Measurements from ENCODE around the gene GAB2.

GAB2 gene

DNA sequence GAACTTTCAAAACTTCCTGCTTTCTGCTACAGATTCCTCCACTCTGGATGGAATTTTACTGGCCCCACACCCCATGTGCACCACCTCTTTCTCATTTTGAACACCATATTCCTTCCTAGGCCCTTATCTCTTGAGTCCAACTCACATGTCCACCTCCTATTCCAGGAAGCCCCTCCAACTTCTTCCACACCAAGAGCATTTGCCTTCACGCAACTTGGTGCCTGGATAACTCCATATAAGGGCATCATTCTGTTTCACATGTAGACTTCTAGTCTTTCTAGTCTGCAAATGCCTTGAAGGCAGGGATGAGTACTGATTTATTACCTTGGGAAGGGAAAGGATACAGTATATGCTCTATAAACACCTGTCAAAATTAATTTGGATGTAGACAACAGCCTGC lies 17.5 kb downstream of the GAB2 start:
- no peaks in the 10 kb centered on the region for H3K36me3 ChIP-seq (ENCODE audit: control insufficient read depth in 2 of 2, insufficient read depth in 2 of 2, low read length in 2 of 2)
- H3K27ac ChIP-seq (ENCODE audit: low read length), result no peak overlapping the region
- no peak overlapping the region for H3K4me3 ChIP-seq (ENCODE audit: low read length in 2 of 2)
- H3K4me1 ChIP-seq (ENCODE audit: control insufficient read depth, insufficient read depth, low read length), result no peaks in the 10 kb centered on the region
- no peaks in the 10 kb centered on the region for H3K27me3 ChIP-seq (ENCODE audit: control insufficient read depth in 1 of 2, insufficient read depth in 2 of 2, low read length in 2 of 2)
- H3K9me3 ChIP-seq (ENCODE audit: control insufficient read depth in 2 of 2, low read length in 2 of 2), result no peaks in the 10 kb centered on the region
- H3K9ac ChIP-seq (ENCODE audit: low read length in 2 of 2), result no peak overlapping the region

DNA sequence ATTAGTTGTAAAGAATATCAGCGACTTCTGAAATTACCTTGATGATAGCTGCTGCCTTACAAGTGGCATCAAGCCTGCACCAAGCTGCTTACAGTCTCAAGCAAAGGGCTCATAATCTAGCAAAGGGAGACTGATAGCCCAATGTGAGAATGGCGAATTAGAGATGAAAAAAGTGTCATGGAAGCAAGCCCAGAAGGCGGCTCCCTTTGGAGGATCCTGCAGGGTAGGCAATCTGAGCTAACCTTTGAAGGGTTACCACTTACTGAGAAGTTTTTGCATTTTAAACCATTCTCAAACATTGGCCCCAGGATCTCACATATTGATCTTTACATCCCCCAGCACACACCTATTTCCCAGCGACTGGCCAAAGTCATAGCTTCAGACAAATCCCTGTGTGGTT lies 18.5 kb downstream of the GAB2 start:
- H3K27me3 ChIP-seq (ENCODE audit: control insufficient read depth in 1 of 2, insufficient read depth in 2 of 2, low read length in 2 of 2), result no peaks in the 10 kb centered on the region
- no peak overlapping the region for H3K4me3 ChIP-seq (ENCODE audit: low read length in 2 of 2)
- no peak overlapping the region for H3K27ac ChIP-seq (ENCODE audit: low read length)
- H3K4me1 ChIP-seq (ENCODE audit: control insufficient read depth, insufficient read depth, low read length), result no peaks in the 10 kb centered on the region
- H3K9ac ChIP-seq (ENCODE audit: low read length in 2 of 2), result no peak overlapping the region
- no peaks in the 10 kb centered on the region for H3K9me3 ChIP-seq (ENCODE audit: control insufficient read depth in 2 of 2, low read length in 2 of 2)
- H3K36me3 ChIP-seq (ENCODE audit: control insufficient read depth in 2 of 2, insufficient read depth in 2 of 2, low read length in 2 of 2), result no peaks in the 10 kb centered on the region

DNA sequence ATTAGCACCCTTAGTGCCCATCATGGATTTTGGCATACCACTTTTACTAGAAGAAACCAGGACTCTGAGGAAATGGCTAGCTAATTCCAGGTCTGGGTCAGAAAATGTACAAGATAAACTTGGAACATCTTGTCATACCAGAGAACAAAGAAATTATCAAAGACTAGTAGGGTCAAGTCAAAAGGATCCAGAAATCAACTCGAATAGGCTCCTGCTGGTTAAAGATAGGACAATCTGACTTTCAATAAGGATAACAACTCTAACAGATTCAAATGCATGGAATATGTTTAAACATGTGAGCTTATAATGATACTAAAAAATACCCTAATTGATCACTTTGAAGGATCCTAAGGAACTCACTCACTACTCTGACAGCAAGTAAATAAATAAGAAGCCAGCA lies 18.9 kb downstream of the GAB2 start:
- H3K9ac ChIP-seq (ENCODE audit: low read length in 2 of 2), result no peak overlapping the region
- no peak overlapping the region for H3K27ac ChIP-seq (ENCODE audit: low read length)
- H3K4me3 ChIP-seq (ENCODE audit: low read length in 2 of 2), result no peak overlapping the region
- H3K36me3 ChIP-seq (ENCODE audit: control insufficient read depth in 2 of 2, insufficient read depth in 2 of 2, low read length in 2 of 2), result no peaks in the 10 kb centered on the region
- H3K9me3 ChIP-seq (ENCODE audit: control insufficient read depth in 2 of 2, low read length in 2 of 2), result no peaks in the 10 kb centered on the region
- no peaks in the 10 kb centered on the region for H3K27me3 ChIP-seq (ENCODE audit: control insufficient read depth in 1 of 2, insufficient read depth in 2 of 2, low read length in 2 of 2)
- H3K4me1 ChIP-seq (ENCODE audit: control insufficient read depth, insufficient read depth, low read length), result no peaks in the 10 kb centered on the region

DNA sequence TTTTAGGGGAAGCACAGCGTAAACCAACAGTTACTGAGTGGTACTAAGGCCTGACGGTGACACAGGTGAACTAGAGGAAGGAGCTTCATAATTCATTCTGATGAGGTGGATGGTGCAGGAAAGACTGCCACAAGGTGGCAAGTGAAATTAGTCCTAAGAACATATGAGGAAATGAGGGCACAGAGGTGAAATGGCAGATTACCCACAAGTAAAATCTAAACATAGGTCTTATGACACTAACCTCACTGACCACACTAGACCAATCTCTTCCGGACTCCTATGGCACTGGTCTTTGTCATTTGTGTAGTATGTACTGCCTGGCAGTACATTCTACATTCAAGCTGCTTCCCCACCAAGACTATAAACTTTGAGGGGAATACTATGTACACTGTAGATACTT lies 20.2 kb downstream of the GAB2 start:
- Histone ChIP-seq H3K27me3 (ENCODE audit: control insufficient read depth in 1 of 2, insufficient read depth in 2 of 2, low read length in 2 of 2) (no peaks in the 10 kb centered on the region), H3K9me3 (ENCODE audit: control insufficient read depth in 2 of 2, low read length in 2 of 2) (no peaks in the 10 kb centered on the region), H3K4me3 (ENCODE audit: low read length in 2 of 2) (no peak overlapping the region), H3K36me3 (ENCODE audit: control insufficient read depth in 2 of 2, insufficient read depth in 2 of 2, low read length in 2 of 2) (no peaks in the 10 kb centered on the region), H3K27ac (ENCODE audit: low read length) (no peak overlapping the region), H3K4me1 (ENCODE audit: control insufficient read depth, insufficient read depth, low read length) (peaks cover 2% of the 10 kb centered on the region), H3K9ac (ENCODE audit: low read length in 2 of 2) (no peak overlapping the region)

DNA sequence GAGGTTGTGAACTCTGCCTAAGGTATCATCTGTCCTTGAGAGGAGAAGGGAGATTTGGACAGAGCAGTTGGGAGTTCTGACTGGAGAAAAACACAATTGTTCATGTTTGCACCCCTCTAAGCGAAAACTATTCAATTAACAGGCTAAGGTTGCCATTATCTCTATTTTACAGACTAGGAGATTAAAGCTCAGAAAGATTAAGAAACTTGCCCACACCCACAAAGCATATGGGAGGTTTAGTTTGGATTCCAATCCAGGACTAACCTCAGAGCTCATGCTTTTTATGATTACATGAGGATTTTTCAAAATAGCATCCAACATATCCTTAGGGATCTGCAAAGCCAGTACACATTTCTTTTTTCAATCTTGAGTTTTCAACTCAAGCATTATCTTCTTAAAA lies 22.0 kb downstream of the GAB2 start:
- Histone ChIP-seq H3K27ac (ENCODE audit: low read length) (no peak overlapping the region), H3K27me3 (ENCODE audit: control insufficient read depth in 1 of 2, insufficient read depth in 2 of 2, low read length in 2 of 2) (no peaks in the 10 kb centered on the region), H3K9me3 (ENCODE audit: control insufficient read depth in 2 of 2, low read length in 2 of 2) (no peaks in the 10 kb centered on the region), H3K9ac (ENCODE audit: low read length in 2 of 2) (no peak overlapping the region), H3K4me3 (ENCODE audit: low read length in 2 of 2) (no peak overlapping the region), H3K36me3 (ENCODE audit: control insufficient read depth in 2 of 2, insufficient read depth in 2 of 2, low read length in 2 of 2) (no peaks in the 10 kb centered on the region), H3K4me1 (ENCODE audit: control insufficient read depth, insufficient read depth, low read length) (peaks cover 6% of the 10 kb centered on the region)

DNA sequence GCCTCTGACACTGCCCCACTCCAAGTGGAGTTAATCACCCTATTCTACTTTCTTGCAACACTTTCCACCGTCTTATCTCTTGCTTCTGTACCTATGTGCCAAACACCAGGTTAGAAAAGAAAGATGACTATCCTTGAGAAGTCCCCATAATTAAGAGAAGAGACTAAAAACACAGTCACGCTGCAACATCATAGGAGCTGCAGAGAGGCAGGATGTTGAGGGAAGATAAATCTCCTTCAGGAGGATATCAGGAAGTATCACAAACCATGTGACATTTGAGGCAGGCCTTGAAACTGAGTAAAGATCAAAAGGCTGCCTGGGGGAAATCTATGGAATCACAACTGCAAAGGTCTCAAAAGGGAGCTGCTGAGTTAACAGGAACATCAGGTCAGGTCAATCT lies 24.8 kb downstream of the GAB2 start:
- Histone ChIP-seq H3K36me3 (ENCODE audit: control insufficient read depth in 2 of 2, insufficient read depth in 2 of 2, low read length in 2 of 2) (no peaks in the 10 kb centered on the region), H3K9ac (ENCODE audit: low read length in 2 of 2) (no peak overlapping the region), H3K27ac (ENCODE audit: low read length) (no peak overlapping the region), H3K4me3 (ENCODE audit: low read length in 2 of 2) (no peak overlapping the region), H3K9me3 (ENCODE audit: control insufficient read depth in 2 of 2, low read length in 2 of 2) (no peaks in the 10 kb centered on the region), H3K4me1 (ENCODE audit: control insufficient read depth, insufficient read depth, low read length) (peaks cover 6% of the 10 kb centered on the region), H3K27me3 (ENCODE audit: control insufficient read depth in 1 of 2, insufficient read depth in 2 of 2, low read length in 2 of 2) (no peaks in the 10 kb centered on the region)

DNA sequence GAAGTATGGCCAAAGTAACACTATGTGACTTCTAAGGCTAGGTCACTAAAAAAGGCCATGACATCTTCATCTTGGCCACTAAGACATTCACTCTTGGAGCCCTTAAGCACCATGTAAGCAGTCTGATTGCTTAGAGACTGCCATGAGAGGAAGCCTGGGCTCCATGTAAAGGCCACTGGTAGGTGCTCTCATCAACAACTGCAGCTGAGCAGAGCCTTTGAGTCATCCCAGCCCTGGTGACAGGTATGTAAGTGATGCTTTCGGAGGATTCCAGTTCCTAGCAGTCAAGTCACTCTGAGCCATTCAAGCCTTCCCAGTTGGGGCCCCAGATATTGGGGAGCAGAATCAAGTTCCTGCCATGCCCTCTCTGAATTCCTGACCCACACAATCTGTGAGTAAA lies 26.2 kb downstream of the GAB2 start:
- no peak overlapping the region for H3K9ac ChIP-seq (ENCODE audit: low read length in 2 of 2)
- no peak overlapping the region for H3K4me3 ChIP-seq (ENCODE audit: low read length in 2 of 2)
- H3K27me3 ChIP-seq (ENCODE audit: control insufficient read depth in 1 of 2, insufficient read depth in 2 of 2, low read length in 2 of 2), result no peaks in the 10 kb centered on the region
- no peaks in the 10 kb centered on the region for H3K36me3 ChIP-seq (ENCODE audit: control insufficient read depth in 2 of 2, insufficient read depth in 2 of 2, low read length in 2 of 2)
- H3K9me3 ChIP-seq (ENCODE audit: control insufficient read depth in 2 of 2, low read length in 2 of 2), result no peaks in the 10 kb centered on the region
- peaks cover 6% of the 10 kb centered on the region for H3K4me1 ChIP-seq (ENCODE audit: control insufficient read depth, insufficient read depth, low read length)
- H3K27ac ChIP-seq (ENCODE audit: low read length), result no peak overlapping the region

DNA sequence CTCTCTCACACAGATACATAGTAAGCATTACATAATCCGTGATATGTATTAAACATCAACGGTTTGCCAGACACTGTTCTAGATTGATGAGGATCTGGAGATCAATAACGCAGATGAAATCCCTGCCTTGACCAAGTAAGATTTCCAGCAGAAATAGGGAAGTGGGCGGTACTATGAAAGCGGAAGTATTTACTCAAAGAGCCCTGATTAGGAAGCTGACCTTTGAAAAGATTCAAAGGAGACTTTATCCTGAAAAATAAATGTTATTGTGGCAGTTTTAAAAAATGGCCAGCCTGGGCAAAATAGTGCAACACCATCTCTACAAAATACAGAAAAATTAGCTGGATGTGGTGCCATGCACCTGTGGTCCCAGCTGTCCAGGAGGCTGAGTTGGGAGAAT lies 26.8 kb downstream of the GAB2 start:
- Histone ChIP-seq H3K4me1 (ENCODE audit: control insufficient read depth, insufficient read depth, low read length) (peaks cover 6% of the 10 kb centered on the region), H3K27ac (ENCODE audit: low read length) (no peak overlapping the region), H3K36me3 (ENCODE audit: control insufficient read depth in 2 of 2, insufficient read depth in 2 of 2, low read length in 2 of 2) (no peaks in the 10 kb centered on the region), H3K9ac (ENCODE audit: low read length in 2 of 2) (no peak overlapping the region), H3K9me3 (ENCODE audit: control insufficient read depth in 2 of 2, low read length in 2 of 2) (no peaks in the 10 kb centered on the region), H3K4me3 (ENCODE audit: low read length in 2 of 2) (no peak overlapping the region), H3K27me3 (ENCODE audit: control insufficient read depth in 1 of 2, insufficient read depth in 2 of 2, low read length in 2 of 2) (no peaks in the 10 kb centered on the region)

DNA sequence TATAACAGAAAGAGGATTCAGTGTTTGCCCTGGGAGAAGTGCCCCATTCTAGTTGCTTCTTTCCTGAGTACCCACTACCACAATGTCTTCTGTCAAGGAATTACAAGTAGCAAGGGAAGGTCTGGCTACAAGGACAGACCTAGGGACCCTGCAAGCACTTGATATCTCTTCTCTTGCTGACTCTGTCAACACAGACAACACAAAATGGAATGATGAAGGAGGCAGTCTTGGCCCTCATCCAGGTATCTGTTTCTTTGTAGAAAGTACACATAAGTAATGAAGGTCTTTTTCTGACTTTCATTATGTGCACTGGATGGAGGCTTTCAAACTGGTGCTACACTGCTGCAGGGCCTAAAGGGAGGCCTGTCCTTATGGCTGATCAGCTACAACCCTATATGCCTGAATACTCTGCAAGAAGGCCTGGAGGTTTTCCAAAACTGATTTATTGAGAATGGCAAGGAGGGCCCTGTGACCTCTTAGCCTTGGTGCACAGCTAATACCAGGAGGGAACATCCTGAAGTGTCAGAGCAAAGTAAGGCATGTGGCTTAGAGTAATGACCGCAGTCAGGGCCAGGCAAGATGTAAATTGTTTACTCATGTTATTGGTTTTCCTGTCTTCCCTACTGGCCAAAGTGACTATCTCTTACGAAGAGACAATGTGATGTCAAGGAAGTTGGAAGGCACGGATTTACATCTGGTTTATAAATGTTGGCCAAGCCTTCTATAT lies 31.2 kb downstream of the GAB2 start:
- no peak overlapping the region for H3K27ac ChIP-seq (ENCODE audit: low read length)
- H3K4me1 ChIP-seq (ENCODE audit: control insufficient read depth, insufficient read depth, low read length), result peaks cover 1% of the 10 kb centered on the region
- H3K36me3 ChIP-seq (ENCODE audit: control insufficient read depth in 2 of 2, insufficient read depth in 2 of 2, low read length in 2 of 2), result peaks cover 0 to 3% of the 10 kb centered on the region in 2 donors
- no peak overlapping the region for H3K9ac ChIP-seq (ENCODE audit: low read length in 2 of 2)
- H3K9me3 ChIP-seq (ENCODE audit: control insufficient read depth in 2 of 2, low read length in 2 of 2), result no peaks in the 10 kb centered on the region
- no peak overlapping the region for H3K4me3 ChIP-seq (ENCODE audit: low read length in 2 of 2)
- H3K27me3 ChIP-seq (ENCODE audit: control insufficient read depth in 1 of 2, insufficient read depth in 2 of 2, low read length in 2 of 2), result no peaks in the 10 kb centered on the region

DNA sequence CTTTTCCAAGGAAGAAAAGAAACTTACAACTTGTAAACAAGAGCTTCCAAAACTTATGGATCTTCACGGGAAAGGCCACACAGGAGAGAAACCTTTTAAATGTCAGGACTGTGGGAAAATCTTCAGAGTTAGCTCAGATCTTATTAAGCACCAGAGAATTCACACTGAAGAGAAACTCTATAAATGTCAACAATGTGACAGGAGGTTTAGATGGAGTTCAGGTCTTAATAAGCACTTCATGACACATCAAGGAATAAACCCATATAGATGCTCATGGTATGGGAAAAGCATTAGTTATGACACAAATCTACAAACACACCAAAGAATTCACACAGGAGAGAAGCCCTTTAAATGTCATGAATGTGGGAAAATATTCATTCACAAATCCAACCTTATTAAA lies 32.4 kb downstream of the GAB2 start:
- H3K4me3 ChIP-seq (ENCODE audit: low read length in 2 of 2), result no peak overlapping the region
- no peaks in the 10 kb centered on the region for H3K4me1 ChIP-seq (ENCODE audit: control insufficient read depth, insufficient read depth, low read length)
- no peaks in the 10 kb centered on the region for H3K9me3 ChIP-seq (ENCODE audit: control insufficient read depth in 2 of 2, low read length in 2 of 2)
- H3K36me3 ChIP-seq (ENCODE audit: control insufficient read depth in 2 of 2, insufficient read depth in 2 of 2, low read length in 2 of 2), result peaks cover 0 to 3% of the 10 kb centered on the region in 2 donors
- H3K27ac ChIP-seq (ENCODE audit: low read length), result no peak overlapping the region
- no peaks in the 10 kb centered on the region for H3K27me3 ChIP-seq (ENCODE audit: control insufficient read depth in 1 of 2, insufficient read depth in 2 of 2, low read length in 2 of 2)
- H3K9ac ChIP-seq (ENCODE audit: low read length in 2 of 2), result no peak overlapping the region

DNA sequence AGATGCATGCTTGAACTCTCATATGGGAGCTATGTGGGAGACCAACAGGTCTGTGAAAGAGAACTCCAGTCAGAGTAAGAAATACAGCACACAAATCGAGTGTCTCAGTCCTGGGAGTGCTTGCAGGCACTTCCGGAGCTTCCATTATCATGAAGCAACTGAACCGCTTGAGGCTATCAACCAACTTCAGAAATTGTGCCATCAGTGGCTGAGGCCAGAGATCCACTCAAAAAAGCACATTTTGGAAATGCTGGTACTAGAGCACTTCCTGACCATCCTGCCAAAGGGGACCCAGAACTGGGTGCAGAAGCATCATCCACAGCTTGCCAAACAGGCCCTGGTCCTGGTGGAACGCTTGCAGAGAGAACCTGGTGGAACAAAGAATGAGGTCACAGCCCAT lies 33.4 kb downstream of the GAB2 start:
- Histone ChIP-seq H3K27ac (ENCODE audit: low read length) (no peak overlapping the region), H3K9me3 (ENCODE audit: control insufficient read depth in 2 of 2, low read length in 2 of 2) (no peaks in the 10 kb centered on the region), H3K36me3 (ENCODE audit: control insufficient read depth in 2 of 2, insufficient read depth in 2 of 2, low read length in 2 of 2) (peaks cover 0 to 3% of the 10 kb centered on the region in 2 donors), H3K9ac (ENCODE audit: low read length in 2 of 2) (no peak overlapping the region), H3K27me3 (ENCODE audit: control insufficient read depth in 1 of 2, insufficient read depth in 2 of 2, low read length in 2 of 2) (no peaks in the 10 kb centered on the region), H3K4me3 (ENCODE audit: low read length in 2 of 2) (no peak overlapping the region), H3K4me1 (ENCODE audit: control insufficient read depth, insufficient read depth, low read length) (no peaks in the 10 kb centered on the region)

Measured in stomach smooth muscle (tissue), 2 donors.